Measurements from ENCODE around the gene BARHL2.

DNA sequence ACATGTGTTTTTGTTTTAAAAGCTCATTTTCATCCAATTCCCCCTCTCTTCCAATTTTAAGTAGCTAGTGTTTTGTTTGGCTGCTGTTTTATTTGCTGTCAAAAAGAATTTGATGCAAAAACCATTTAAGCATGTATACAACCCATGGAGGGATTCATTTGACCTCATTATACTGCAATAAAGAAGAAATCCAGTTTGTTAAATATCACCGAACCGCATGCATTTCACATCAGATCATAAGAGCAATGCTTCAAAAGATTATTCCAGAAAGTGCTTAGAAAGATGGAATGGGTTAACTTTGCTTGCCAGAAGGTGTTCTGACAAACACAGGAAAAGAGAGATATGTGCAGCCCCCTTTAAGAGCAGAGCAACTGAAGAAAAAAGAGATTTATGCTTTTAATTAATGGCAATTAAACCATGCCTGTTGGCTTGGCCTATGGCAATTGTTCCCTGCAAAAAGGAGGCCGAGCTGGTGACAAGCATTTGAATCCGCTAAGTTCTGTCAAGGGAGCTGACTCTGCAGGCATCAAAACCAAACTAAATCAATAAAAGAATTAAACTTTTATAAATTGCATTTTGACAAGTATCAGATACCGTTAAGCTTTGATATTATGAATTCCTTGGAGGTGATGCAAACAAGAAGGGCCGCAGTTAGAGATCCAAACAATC is 14.4 kb upstream of the BARHL2 start:
- TF ChIP-seq, protein P1, sequence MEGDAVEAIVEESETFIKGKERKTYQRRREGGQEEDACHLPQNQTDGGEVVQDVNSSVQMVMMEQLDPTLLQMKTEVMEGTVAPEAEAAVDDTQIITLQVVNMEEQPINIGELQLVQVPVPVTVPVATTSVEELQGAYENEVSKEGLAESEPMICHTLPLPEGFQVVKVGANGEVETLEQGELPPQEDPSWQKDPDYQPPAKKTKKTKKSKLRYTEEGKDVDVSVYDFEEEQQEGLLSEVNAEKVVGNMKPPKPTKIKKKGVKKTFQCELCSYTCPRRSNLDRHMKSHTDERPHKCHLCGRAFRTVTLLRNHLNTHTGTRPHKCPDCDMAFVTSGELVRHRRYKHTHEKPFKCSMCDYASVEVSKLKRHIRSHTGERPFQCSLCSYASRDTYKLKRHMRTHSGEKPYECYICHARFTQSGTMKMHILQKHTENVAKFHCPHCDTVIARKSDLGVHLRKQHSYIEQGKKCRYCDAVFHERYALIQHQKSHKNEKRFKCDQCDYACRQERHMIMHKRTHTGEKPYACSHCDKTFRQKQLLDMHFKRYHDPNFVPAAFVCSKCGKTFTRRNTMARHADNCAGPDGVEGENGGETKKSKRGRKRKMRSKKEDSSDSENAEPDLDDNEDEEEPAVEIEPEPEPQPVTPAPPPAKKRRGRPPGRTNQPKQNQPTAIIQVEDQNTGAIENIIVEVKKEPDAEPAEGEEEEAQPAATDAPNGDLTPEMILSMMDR (conservative IDR thresholded peaks at IDR 0.05): no peak
- TF ChIP-seq EZH2 (IDR thresholded peaks at IDR 0.05; ENCODE audit: low read depth): no peak

Data from PC-9 (cell line).